GM23338 (cell line): ENCODE measurements around the gene ARPC1A. TPM values are rescaled to one million over a fixed set of nuclear protein-coding genes. Genes with fewer than 3 reads are reported as not detected.

Source experiments
- ATAC-seq: fragments of 200-7000 bp; cut with Tn5 transposase; 3 replicates; pipeline ENCODE4 v1.9.1; 2020
- DNase-seq: peaks from one replicate; pipeline ENCODE4 v3.0.0-alpha.2; 2015; ENCODE audit warnings: low spot score
- H2AFZ ChIP-seq: fragments of 200-600 bp; sonication (generic); 2 replicates; pipeline ENCODE4 v1.8.0; 2016; ENCODE audit warnings: antibody characterized with exemption, mild to moderate bottlenecking, moderate library complexity
- H3F3A ChIP-seq: fragments of 200-600 bp; sonication (generic); replicated peaks from 2 replicates; pipeline ENCODE4 v1.8.0; 2017; ENCODE audit warnings: antibody characterized with exemption, mixed run types, low read depth
- H3K27ac ChIP-seq: fragments of 200-600 bp; sonication (generic); 2 replicates; pipeline ENCODE4 v1.6.1; 2016; ENCODE audit warnings: low read depth
- H3K27me3 ChIP-seq: fragments of 200-600 bp; sonication (generic); 2 replicates; pipeline ENCODE4 v1.8.0; 2016; ENCODE audit warnings: mild to moderate bottlenecking, mixed run types, moderate library complexity; ENCODE audit not compliant: insufficient read depth
- H3K36me3 ChIP-seq: fragments of 200-600 bp; sonication (generic); 2 replicates; pipeline ENCODE4 v1.8.0; 2016; ENCODE audit warnings: mild to moderate bottlenecking; ENCODE audit not compliant: insufficient read depth
- H3K4me1 ChIP-seq: fragments of 200-600 bp; sonication (generic); 2 replicates; pipeline ENCODE4 v1.8.0; 2016; ENCODE audit warnings: mild to moderate bottlenecking, moderate library complexity; ENCODE audit not compliant: insufficient read depth
- H3K4me2 ChIP-seq: fragments of 200-600 bp; sonication (generic); 2 replicates; pipeline ENCODE4 v1.7.1; 2017; ENCODE audit warnings: mixed run types
- H3K4me3 ChIP-seq: fragments of 200-600 bp; sonication (generic); 2 replicates; pipeline ENCODE4 v1.6.1; 2016; ENCODE audit warnings: mixed run types
- H3K79me2 ChIP-seq: fragments of 200-600 bp; sonication (generic); replicated peaks from 2 replicates; pipeline ENCODE4 v1.8.0; 2017; ENCODE audit warnings: mild to moderate bottlenecking; ENCODE audit not compliant: insufficient read depth
- H3K9me2 ChIP-seq: fragments of 200-600 bp; sonication (generic); 2 replicates; pipeline ENCODE4 v1.8.0; 2017; ENCODE audit not compliant: insufficient read depth
- H4K20me1 ChIP-seq: fragments of 200-600 bp; sonication (generic); replicated peaks from 2 replicates; pipeline ENCODE4 v1.8.0; 2017; ENCODE audit warnings: mild to moderate bottlenecking; ENCODE audit not compliant: insufficient read depth
- H3K27ac Mint-ChIP-seq: 2 replicates; pipeline ENCODE4 v1.8.0; 2020; ENCODE audit warnings: inconsistent platforms, mild to moderate bottlenecking, moderate library complexity, mixed read lengths
- H3K27me3 Mint-ChIP-seq: 3 replicates; pipeline ENCODE4 v1.8.0; 2022; ENCODE audit warnings: low read depth, mild to moderate bottlenecking, moderate library complexity, mixed read lengths, inconsistent platforms; ENCODE audit not compliant: insufficient read depth, poor library complexity
- H3K36me3 Mint-ChIP-seq: 3 replicates; pipeline ENCODE4 v1.8.0; 2021; ENCODE audit warnings: low read depth, mild to moderate bottlenecking, inconsistent platforms, moderate library complexity, mixed read lengths
- H3K4me1 Mint-ChIP-seq: 3 replicates; pipeline ENCODE4 v1.8.0; 2020; ENCODE audit warnings: mild to moderate bottlenecking, inconsistent platforms, mixed read lengths
- H3K4me3 Mint-ChIP-seq: 3 replicates; pipeline ENCODE4 v1.8.0; 2021; ENCODE audit warnings: moderate library complexity, mild to moderate bottlenecking, inconsistent platforms, mixed read lengths
- H3K9me3 Mint-ChIP-seq: 3 replicates; pipeline ENCODE4 v1.8.0; 2020; ENCODE audit warnings: moderate library complexity, mild to moderate bottlenecking, inconsistent platforms, mixed read lengths
- CREB1 ChIP-seq: fragments of 250-450 bp; sonication (Bioruptor Pico); IDR thresholded peaks from 2 replicates; pipeline ENCODE4 v1.5.0; 2020; ENCODE audit warnings: low read depth, mild to moderate bottlenecking, moderate library complexity
- EZH2 ChIP-seq: fragments of 200-600 bp; sonication (generic); IDR thresholded peaks from one replicate; pipeline ENCODE4 v1.8.0; 2017; ENCODE audit warnings: antibody characterized with exemption, mild to moderate bottlenecking, low read depth; ENCODE audit not compliant: unreplicated experiment
- EZH2phosphoT487 ChIP-seq: fragments of 200-600 bp; sonication (generic); IDR thresholded peaks from one replicate; pipeline ENCODE4 v1.8.1; 2018; ENCODE audit warnings: antibody characterized with exemption; ENCODE audit not compliant: unreplicated experiment
- JUNB ChIP-seq: IDR thresholded peaks from one replicate; pipeline ENCODE4 v1.6.1; 2016; ENCODE audit warnings: antibody characterized with exemption; ENCODE audit not compliant: unreplicated experiment
- NANOG ChIP-seq: IDR thresholded peaks from 2 replicates; pipeline ENCODE4 v1.6.1; 2016; ENCODE audit warnings: antibody characterized with exemption, borderline replicate concordance
- POLR2AphosphoS5 ChIP-seq: IDR thresholded peaks from 2 replicates; pipeline ENCODE4 v1.6.1; 2016; ENCODE audit warnings: antibody characterized with exemption, low read depth
- STAT1 ChIP-seq: IDR thresholded peaks from one replicate; pipeline ENCODE4 v1.6.1; 2016; ENCODE audit warnings: antibody characterized with exemption; ENCODE audit not compliant: unreplicated experiment
- ZNF114 ChIP-seq: fragments of 250-450 bp; sonication (Bioruptor Pico); IDR thresholded peaks from 2 replicates; pipeline ENCODE4 v1.5.0; 2020; ENCODE audit warnings: mild to moderate bottlenecking, moderate library complexity
- ZNF331 ChIP-seq: fragments of 250-450 bp; sonication (Bioruptor Pico); IDR thresholded peaks from 2 replicates; pipeline ENCODE4 v1.5.0; 2020; ENCODE audit warnings: low read depth, mild to moderate bottlenecking, moderate library complexity
- polyA plus RNA-seq: library from polyadenylated mRNA; unstranded; fragments of >200 nt; fragmentation: Nextera tagmentation; extraction: Ambion mirVana; gene quantifications from 2 replicates; pipeline ENCODE4 v1.2.1, GENCODE V29; 2016
- total RNA-seq: library from RNA; depleted of rRNA; stranded (reverse); fragments of >200 nt; shearing (Covaris generic); gene quantifications from 2 replicates; pipeline ENCODE4 v1.2.3, GENCODE V29; 2014
- TF ChIP-seq, protein P1 (sequence below): fragments of 250-450 bp; sonication (Bioruptor Pico); IDR thresholded peaks from 2 replicates; pipeline ENCODE4 v1.5.0; 2020; ENCODE audit warnings: mild to moderate bottlenecking, moderate library complexity
- TF ChIP-seq, protein P2 (sequence below), 2 experiments: fragments of 200-600 bp in 1 of 2; sonication (generic) in 1 of 2; conservative IDR thresholded peaks; 2 replicates each; pipeline versions ENCODE4 v1.5.1 to v1.6.1; 2016 to 2017; ENCODE audit warnings: antibody characterized with exemption in 2 of 2, low read depth in 2 of 2, mild to moderate bottlenecking in 2 of 2, moderate library complexity in 1 of 2
- TF ChIP-seq, protein P3 (sequence below): IDR thresholded peaks from one replicate; pipeline ENCODE4 v1.6.1; 2018; ENCODE audit warnings: antibody characterized with exemption; ENCODE audit not compliant: unreplicated experiment
- TF ChIP-seq, protein P4 (sequence below): IDR thresholded peaks from 2 replicates; pipeline ENCODE4 v1.6.1; 2016; ENCODE audit warnings: antibody characterized with exemption

Gene ARPC1A
- total and polyA plus RNA-seq, 2 experiments from 2014 or later, result 108 to 210 TPM

DNA sequence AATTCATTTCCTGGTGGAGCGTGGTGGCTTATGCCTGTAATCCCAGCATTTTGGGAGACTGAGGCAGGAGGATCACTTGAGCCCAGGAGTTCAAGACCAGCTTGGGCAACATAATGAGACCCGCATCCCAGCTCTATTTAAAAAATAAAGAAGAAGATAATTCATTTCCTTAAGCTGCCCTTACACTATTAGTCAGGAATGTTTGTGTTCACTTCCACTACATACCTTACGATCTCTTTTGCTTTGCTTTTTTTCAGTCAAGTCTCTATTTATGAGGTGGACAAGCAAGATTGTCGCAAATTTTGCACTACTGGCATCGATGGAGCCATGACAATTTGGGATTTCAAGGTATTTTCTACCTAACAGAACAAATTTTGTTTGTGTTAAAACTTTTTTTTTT, 37.6 kb downstream of the ARPC1A start:
- no peak overlapping the region for H3K4me2 ChIP-seq
- H3K36me3 Mint-ChIP-seq, result peaks cover 52% of the 10 kb centered on the region

More for the DNA sequence above, 37.6 kb downstream of the ARPC1A start:
- ATAC-seq (no peak), DNase-seq (no peak)
- Histone ChIP-seq H4K20me1 (0 out of 2 replicates have a peak, but pooled peaks cover 5% of the 10 kb centered on the region), H3K27ac (no peak overlapping the region; the same call in 1 of the 2 replicates), H3F3A (0 out of 2 replicates have a peak, but pooled peaks cover 6% of the 10 kb centered on the region), H3K79me2 (no peaks in the 10 kb centered on the region), H2AFZ (no peak overlapping the region), H3K9me2 (no peaks in the 10 kb centered on the region), H3K4me3 (no peak overlapping the region), H3K36me3 (peaks cover 23% of the 10 kb centered on the region), H3K4me1 (peaks cover 5% of the 10 kb centered on the region), H3K27me3 (no peaks in the 10 kb centered on the region)
- TF ChIP-seq, protein P1, sequence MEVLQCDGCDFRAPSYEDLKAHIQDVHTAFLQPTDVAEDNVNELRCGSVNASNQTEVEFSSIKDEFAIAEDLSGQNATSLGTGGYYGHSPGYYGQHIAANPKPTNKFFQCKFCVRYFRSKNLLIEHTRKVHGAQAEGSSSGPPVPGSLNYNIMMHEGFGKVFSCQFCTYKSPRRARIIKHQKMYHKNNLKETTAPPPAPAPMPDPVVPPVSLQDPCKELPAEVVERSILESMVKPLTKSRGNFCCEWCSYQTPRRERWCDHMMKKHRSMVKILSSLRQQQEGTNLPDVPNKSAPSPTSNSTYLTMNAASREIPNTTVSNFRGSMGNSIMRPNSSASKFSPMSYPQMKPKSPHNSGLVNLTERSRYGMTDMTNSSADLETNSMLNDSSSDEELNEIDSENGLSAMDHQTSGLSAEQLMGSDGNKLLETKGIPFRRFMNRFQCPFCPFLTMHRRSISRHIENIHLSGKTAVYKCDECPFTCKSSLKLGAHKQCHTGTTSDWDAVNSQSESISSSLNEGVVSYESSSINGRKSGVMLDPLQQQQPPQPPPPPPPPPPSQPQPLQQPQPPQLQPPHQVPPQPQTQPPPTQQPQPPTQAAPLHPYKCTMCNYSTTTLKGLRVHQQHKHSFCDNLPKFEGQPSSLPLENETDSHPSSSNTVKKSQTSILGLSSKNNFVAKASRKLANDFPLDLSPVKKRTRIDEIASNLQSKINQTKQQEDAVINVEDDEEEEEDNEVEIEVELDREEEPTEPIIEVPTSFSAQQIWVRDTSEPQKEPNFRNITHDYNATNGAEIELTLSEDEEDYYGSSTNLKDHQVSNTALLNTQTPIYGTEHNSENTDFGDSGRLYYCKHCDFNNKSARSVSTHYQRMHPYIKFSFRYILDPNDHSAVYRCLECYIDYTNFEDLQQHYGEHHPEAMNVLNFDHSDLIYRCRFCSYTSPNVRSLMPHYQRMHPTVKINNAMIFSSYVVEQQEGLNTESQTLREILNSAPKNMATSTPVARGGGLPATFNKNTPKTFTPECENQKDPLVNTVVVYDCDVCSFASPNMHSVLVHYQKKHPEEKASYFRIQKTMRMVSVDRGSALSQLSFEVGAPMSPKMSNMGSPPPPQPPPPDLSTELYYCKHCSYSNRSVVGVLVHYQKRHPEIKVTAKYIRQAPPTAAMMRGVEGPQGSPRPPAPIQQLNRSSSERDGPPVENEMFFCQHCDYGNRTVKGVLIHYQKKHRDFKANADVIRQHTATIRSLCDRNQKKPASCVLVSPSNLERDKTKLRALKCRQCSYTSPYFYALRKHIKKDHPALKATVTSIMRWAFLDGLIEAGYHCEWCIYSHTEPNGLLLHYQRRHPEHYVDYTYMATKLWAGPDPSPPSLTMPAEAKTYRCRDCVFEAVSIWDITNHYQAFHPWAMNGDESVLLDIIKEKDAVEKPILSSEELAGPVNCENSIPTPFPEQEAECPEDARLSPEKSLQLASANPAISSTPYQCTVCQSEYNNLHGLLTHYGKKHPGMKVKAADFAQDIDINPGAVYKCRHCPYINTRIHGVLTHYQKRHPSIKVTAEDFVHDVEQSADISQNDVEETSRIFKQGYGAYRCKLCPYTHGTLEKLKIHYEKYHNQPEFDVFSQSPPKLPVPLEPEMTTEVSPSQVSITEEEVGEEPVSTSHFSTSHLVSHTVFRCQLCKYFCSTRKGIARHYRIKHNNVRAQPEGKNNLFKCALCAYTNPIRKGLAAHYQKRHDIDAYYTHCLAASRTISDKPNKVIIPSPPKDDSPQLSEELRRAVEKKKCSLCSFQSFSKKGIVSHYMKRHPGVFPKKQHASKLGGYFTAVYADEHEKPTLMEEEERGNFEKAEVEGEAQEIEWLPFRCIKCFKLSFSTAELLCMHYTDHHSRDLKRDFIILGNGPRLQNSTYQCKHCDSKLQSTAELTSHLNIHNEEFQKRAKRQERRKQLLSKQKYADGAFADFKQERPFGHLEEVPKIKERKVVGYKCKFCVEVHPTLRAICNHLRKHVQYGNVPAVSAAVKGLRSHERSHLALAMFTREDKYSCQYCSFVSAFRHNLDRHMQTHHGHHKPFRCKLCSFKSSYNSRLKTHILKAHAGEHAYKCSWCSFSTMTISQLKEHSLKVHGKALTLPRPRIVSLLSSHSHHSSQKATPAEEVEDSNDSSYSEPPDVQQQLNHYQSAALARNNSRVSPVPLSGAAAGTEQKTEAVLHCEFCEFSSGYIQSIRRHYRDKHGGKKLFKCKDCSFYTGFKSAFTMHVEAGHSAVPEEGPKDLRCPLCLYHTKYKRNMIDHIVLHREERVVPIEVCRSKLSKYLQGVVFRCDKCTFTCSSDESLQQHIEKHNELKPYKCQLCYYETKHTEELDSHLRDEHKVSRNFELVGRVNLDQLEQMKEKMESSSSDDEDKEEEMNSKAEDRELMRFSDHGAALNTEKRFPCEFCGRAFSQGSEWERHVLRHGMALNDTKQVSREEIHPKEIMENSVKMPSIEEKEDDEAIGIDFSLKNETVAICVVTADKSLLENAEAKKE, result no peak
- TF ChIP-seq ZNF114 (CRISPR knock-in tag) (no peak), STAT1 (no peak), ZNF331 (CRISPR knock-in tag) (no peak), CREB1 (no peak), POLR2AphosphoS5 (no peak), EZH2phosphoT487 (no peak), EZH2 (no peak), JUNB (no peak), NANOG (no peak)
- TF ChIP-seq, protein P2, sequence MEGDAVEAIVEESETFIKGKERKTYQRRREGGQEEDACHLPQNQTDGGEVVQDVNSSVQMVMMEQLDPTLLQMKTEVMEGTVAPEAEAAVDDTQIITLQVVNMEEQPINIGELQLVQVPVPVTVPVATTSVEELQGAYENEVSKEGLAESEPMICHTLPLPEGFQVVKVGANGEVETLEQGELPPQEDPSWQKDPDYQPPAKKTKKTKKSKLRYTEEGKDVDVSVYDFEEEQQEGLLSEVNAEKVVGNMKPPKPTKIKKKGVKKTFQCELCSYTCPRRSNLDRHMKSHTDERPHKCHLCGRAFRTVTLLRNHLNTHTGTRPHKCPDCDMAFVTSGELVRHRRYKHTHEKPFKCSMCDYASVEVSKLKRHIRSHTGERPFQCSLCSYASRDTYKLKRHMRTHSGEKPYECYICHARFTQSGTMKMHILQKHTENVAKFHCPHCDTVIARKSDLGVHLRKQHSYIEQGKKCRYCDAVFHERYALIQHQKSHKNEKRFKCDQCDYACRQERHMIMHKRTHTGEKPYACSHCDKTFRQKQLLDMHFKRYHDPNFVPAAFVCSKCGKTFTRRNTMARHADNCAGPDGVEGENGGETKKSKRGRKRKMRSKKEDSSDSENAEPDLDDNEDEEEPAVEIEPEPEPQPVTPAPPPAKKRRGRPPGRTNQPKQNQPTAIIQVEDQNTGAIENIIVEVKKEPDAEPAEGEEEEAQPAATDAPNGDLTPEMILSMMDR (conservative IDR thresholded peaks at IDR 0.05; ENCODE audit: low read depth in 2 of 2), result no peak
- TF ChIP-seq, protein P3, sequence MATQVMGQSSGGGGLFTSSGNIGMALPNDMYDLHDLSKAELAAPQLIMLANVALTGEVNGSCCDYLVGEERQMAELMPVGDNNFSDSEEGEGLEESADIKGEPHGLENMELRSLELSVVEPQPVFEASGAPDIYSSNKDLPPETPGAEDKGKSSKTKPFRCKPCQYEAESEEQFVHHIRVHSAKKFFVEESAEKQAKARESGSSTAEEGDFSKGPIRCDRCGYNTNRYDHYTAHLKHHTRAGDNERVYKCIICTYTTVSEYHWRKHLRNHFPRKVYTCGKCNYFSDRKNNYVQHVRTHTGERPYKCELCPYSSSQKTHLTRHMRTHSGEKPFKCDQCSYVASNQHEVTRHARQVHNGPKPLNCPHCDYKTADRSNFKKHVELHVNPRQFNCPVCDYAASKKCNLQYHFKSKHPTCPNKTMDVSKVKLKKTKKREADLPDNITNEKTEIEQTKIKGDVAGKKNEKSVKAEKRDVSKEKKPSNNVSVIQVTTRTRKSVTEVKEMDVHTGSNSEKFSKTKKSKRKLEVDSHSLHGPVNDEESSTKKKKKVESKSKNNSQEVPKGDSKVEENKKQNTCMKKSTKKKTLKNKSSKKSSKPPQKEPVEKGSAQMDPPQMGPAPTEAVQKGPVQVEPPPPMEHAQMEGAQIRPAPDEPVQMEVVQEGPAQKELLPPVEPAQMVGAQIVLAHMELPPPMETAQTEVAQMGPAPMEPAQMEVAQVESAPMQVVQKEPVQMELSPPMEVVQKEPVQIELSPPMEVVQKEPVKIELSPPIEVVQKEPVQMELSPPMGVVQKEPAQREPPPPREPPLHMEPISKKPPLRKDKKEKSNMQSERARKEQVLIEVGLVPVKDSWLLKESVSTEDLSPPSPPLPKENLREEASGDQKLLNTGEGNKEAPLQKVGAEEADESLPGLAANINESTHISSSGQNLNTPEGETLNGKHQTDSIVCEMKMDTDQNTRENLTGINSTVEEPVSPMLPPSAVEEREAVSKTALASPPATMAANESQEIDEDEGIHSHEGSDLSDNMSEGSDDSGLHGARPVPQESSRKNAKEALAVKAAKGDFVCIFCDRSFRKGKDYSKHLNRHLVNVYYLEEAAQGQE, result no peak
- TF ChIP-seq, protein P4, sequence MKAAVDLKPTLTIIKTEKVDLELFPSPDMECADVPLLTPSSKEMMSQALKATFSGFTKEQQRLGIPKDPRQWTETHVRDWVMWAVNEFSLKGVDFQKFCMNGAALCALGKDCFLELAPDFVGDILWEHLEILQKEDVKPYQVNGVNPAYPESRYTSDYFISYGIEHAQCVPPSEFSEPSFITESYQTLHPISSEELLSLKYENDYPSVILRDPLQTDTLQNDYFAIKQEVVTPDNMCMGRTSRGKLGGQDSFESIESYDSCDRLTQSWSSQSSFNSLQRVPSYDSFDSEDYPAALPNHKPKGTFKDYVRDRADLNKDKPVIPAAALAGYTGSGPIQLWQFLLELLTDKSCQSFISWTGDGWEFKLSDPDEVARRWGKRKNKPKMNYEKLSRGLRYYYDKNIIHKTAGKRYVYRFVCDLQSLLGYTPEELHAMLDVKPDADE, result no peak
- Mint-ChIP-seq H3K4me3 (no peak overlapping the region), H3K9me3 (no peaks in the 10 kb centered on the region), H3K27me3 (peaks cover 8% of the 10 kb centered on the region), H3K27ac (no peak overlapping the region), H3K4me1 (peaks cover 22% of the 10 kb centered on the region)
